ENCODE results near the gene AGBL4.

DNA sequence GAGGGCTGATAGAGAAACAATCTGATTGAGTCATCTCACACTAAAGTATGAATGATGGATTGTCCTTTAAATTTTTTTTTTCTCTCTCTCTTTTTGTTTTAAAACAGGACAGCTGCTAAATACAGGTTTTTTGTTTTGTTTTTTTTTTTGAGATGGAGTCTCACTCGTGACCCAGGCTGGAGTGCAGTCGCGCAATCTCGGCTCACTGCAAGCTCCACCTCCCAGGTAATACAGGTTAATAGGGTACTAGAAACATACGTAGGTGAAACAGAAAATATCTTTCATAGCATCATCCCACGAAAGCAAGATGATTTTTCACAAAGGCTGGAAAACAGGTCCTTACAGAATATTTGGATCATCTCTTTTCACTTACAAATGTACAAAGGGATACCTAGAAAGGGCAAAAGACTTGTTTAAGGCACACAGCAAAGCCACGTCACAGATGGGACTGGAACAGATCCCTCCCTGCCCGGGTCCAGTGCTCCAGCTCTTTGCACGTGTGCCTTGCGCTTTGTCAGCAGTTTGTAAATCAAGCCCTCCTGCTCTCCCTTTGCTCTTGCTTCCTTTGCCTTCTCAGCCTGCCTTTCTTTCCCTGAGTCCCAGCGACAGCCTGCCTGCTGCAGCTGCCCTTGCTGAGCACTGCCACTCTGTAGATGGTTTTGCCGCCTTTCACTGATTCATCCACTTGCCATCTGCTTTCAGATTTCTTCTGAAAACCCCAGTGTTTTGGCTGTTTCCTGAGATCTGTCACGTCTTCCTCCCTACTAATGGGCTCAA is 1075.8 kb downstream of the AGBL4 start:
- TF ChIP-seq, protein P1, sequence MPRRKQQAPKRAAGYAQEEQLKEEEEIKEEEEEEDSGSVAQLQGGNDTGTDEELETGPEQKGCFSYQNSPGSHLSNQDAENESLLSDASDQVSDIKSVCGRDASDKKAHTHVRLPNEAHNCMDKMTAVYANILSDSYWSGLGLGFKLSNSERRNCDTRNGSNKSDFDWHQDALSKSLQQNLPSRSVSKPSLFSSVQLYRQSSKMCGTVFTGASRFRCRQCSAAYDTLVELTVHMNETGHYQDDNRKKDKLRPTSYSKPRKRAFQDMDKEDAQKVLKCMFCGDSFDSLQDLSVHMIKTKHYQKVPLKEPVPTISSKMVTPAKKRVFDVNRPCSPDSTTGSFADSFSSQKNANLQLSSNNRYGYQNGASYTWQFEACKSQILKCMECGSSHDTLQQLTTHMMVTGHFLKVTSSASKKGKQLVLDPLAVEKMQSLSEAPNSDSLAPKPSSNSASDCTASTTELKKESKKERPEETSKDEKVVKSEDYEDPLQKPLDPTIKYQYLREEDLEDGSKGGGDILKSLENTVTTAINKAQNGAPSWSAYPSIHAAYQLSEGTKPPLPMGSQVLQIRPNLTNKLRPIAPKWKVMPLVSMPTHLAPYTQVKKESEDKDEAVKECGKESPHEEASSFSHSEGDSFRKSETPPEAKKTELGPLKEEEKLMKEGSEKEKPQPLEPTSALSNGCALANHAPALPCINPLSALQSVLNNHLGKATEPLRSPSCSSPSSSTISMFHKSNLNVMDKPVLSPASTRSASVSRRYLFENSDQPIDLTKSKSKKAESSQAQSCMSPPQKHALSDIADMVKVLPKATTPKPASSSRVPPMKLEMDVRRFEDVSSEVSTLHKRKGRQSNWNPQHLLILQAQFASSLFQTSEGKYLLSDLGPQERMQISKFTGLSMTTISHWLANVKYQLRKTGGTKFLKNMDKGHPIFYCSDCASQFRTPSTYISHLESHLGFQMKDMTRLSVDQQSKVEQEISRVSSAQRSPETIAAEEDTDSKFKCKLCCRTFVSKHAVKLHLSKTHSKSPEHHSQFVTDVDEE (CRISPR knock-in tag; IDR thresholded peaks at IDR 0.05) = no peak
- TF ChIP-seq RARB (CRISPR knock-in tag; IDR thresholded peaks at IDR 0.05) (no peak), ISL1 (CRISPR knock-in tag; IDR thresholded peaks at IDR 0.05) (no peak), ZFP3 (CRISPR knock-in tag; IDR thresholded peaks at IDR 0.05) (no peak), ARNTL (CRISPR knock-in tag; IDR thresholded peaks at IDR 0.05; ENCODE audit: borderline replicate concordance, low read depth) (no peak), PPARA (CRISPR knock-in tag; IDR thresholded peaks at IDR 0.05; ENCODE audit: borderline replicate concordance) (no peak), ZNF8 (CRISPR knock-in tag; IDR thresholded peaks at IDR 0.05) (no peak), BACH2 (CRISPR knock-in tag; IDR thresholded peaks at IDR 0.05; ENCODE audit: borderline replicate concordance) (no peak)
- TF ChIP-seq, protein P2, sequence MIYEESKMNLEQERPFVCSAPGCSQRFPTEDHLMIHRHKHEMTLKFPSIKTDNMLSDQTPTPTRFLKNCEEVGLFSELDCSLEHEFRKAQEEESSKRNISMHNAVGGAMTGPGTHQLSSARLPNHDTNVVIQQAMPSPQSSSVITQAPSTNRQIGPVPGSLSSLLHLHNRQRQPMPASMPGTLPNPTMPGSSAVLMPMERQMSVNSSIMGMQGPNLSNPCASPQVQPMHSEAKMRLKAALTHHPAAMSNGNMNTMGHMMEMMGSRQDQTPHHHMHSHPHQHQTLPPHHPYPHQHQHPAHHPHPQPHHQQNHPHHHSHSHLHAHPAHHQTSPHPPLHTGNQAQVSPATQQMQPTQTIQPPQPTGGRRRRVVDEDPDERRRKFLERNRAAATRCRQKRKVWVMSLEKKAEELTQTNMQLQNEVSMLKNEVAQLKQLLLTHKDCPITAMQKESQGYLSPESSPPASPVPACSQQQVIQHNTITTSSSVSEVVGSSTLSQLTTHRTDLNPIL (CRISPR knock-in tag; IDR thresholded peaks at IDR 0.05; ENCODE audit: low read depth) = no peak
